LNCAP (cell line): Measurements from ENCODE around the gene SIRPB1.

ENCODE experiments used
- TF ChIP-seq, protein P1 (sequence below): fragments of 450-650 bp; IDR thresholded peaks from 2 replicates; pipeline ENCODE4 v1.5.1; 2017; ENCODE audit warnings: mild to moderate bottlenecking

The SIRPB1 gene

DNA sequence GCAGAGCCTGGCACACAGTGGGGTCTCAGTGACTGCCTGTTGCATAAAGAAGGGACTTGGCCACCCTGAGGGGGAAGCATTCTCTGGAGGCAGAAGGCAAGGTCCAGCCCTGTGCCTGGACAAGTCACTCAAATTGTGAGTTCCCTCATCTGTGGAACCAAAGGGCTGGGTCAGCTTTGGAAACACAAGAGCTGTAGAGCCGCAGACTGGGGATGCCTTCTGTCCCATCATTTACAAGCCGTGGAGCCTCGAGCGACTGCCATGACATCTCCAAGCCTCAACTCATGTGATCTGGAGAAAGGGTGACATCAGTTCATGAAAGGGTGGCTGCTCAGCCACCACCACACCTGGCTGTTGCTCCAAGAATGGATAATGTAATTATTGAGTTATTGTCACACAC lies 41.9 kb downstream of the SIRPB1 start:
- TF ChIP-seq, protein P1, sequence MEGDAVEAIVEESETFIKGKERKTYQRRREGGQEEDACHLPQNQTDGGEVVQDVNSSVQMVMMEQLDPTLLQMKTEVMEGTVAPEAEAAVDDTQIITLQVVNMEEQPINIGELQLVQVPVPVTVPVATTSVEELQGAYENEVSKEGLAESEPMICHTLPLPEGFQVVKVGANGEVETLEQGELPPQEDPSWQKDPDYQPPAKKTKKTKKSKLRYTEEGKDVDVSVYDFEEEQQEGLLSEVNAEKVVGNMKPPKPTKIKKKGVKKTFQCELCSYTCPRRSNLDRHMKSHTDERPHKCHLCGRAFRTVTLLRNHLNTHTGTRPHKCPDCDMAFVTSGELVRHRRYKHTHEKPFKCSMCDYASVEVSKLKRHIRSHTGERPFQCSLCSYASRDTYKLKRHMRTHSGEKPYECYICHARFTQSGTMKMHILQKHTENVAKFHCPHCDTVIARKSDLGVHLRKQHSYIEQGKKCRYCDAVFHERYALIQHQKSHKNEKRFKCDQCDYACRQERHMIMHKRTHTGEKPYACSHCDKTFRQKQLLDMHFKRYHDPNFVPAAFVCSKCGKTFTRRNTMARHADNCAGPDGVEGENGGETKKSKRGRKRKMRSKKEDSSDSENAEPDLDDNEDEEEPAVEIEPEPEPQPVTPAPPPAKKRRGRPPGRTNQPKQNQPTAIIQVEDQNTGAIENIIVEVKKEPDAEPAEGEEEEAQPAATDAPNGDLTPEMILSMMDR = no peak

DNA sequence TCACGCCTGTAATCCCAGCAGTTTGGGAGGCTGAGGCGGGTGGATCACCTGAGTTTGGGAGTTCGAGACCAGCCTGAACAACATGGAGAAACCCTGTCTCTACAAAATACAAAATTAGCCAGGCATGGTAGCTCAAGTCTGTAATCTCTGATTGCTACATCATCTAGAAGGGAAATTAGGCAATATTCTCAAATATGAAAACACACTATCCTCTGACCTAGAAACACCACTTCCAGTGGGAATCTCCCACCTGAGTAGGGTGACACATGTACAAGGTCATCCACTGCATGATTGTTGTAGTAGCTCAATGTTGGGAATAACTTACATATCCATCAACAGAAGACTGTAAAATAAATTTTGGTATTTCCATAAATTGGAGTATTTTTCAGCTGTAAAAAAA lies 43.2 kb downstream of the SIRPB1 start:
- TF ChIP-seq, protein P1 = no peak
